Stimulated activated CD4-positive, alpha-beta T cell treated with anti-CD3 and anti-CD28 coated beads, Interleukin-2, amount 100 ng/mL, for 24 hours (primary cell): Measurements from ENCODE around the gene HTR6.

Source experiments
- DNase-seq, 2 donors: peaks; one replicate each; pipeline ENCODE4 v3.0.0-alpha.2; 2020

HTR6 gene

DNA sequence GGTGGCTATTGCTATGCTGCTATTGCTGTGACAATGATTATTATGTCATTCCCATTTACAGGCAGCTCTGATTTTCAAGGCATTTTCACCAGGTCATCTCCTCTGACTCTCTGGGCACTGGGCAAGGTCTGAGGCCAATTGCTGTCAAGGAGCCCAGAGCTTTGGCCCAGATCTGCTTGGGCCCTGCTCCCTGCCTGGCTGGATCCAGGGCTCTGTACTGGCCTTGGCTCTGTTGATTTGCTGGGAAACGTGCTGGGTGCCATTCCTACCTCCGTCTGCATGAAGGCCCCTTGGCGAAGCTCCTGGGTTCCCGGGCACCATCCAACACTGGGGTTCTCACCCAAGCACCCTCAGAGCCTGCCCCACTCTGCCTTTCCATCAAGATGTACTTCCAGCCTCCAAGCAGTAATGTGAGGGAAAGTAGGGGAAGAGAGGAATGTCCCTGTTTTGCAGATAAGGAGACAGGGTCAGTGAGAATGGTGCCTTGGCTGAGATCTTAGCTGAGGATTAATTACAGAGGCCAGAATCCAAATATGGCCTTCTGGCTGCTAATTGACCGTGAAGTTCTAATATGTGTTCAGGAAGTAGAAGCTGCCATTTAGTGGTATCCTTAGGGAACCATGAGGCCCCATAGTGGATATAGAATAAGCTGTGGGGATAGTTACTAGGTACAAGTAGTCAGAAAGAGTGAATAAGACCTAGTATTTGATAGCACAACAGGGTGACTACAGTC, 63.9 kb downstream of the HTR6 start:
- DNase-seq = no peak

DNA sequence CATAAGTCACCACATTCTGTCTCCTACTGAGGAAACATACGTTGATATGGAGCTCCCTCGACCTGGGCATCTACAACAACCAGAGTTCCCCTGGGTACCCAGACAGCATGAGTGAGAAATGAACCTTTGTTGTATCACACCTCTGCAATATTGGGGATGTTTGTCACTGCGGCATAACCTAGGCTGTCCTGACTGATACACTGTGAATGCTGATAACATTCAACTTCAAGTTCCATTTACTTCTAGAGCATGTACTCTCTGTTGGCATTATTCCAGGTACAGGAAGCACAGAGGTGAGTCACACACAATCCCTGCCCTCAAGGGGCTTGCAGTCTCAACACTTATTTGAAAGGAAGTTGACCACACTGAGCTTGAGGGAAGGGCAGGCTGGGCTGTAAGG, 65.6 kb downstream of the HTR6 start:
- no peak for DNase-seq
